ENCODE data around the gene PAX6. TPM values are rescaled to one million over a fixed set of nuclear protein-coding genes. Genes with fewer than 3 reads are reported as not detected.

Gene PAX6
- total RNA-seq, 2 donors from 2014 or later, result 5.4 to 6.8 TPM

- peaks cover 2% of the 10 kb centered on the region for H3K27me3 Mint-ChIP-seq (ENCODE audit: insufficient read depth)
- H3K9me3 Mint-ChIP-seq, result peaks cover 3% of the 10 kb centered on the region
- TF ChIP-seq, protein P1, sequence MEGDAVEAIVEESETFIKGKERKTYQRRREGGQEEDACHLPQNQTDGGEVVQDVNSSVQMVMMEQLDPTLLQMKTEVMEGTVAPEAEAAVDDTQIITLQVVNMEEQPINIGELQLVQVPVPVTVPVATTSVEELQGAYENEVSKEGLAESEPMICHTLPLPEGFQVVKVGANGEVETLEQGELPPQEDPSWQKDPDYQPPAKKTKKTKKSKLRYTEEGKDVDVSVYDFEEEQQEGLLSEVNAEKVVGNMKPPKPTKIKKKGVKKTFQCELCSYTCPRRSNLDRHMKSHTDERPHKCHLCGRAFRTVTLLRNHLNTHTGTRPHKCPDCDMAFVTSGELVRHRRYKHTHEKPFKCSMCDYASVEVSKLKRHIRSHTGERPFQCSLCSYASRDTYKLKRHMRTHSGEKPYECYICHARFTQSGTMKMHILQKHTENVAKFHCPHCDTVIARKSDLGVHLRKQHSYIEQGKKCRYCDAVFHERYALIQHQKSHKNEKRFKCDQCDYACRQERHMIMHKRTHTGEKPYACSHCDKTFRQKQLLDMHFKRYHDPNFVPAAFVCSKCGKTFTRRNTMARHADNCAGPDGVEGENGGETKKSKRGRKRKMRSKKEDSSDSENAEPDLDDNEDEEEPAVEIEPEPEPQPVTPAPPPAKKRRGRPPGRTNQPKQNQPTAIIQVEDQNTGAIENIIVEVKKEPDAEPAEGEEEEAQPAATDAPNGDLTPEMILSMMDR (conservative IDR thresholded peaks at IDR 0.05), result no peak
- no peaks in the 10 kb centered on the region for H3K36me3 ChIP-seq (ENCODE audit: control insufficient read depth, insufficient read depth, low read length)
- 84 to 90% methylated on average over 5 to 6 of the region's 6 CpGs for WGBS, 2 experiments (ENCODE audit: insufficient coverage in 1 of 2, insufficient read length in 1 of 2)
- no peak overlapping the region for H3K27ac ChIP-seq (ENCODE audit: low read depth, low read length)
- H3K4me1 Mint-ChIP-seq, result peaks cover 17% of the 10 kb centered on the region
- H3K36me3 Mint-ChIP-seq (ENCODE audit: low read depth), result peaks cover 3% of the 10 kb centered on the region
- no peak for DNase-seq
- no peak overlapping the region for H3K27ac Mint-ChIP-seq
- peaks cover 5% of the 10 kb centered on the region for H3K9me3 ChIP-seq (ENCODE audit: control insufficient read depth, low read length)
- H3K4me3 Mint-ChIP-seq, result no peak overlapping the region
- no peaks in the 10 kb centered on the region for H3K4me1 ChIP-seq (ENCODE audit: control insufficient read depth, insufficient read depth, low read length)
- H3K4me3 ChIP-seq (ENCODE audit: low read length), result no peak overlapping the region
- no peaks in the 10 kb centered on the region for H3K27me3 ChIP-seq (ENCODE audit: control insufficient read depth, insufficient read depth, low read length, poor library complexity, severe bottlenecking)
- no peak overlapping the region for H3K9ac ChIP-seq (ENCODE audit: extremely low read depth, low read length, poor library complexity, severe bottlenecking)
Observed at GRCh38 chr11:31779374-31779791, 31.7 kb downstream of the PAX6 start.

DNA sequence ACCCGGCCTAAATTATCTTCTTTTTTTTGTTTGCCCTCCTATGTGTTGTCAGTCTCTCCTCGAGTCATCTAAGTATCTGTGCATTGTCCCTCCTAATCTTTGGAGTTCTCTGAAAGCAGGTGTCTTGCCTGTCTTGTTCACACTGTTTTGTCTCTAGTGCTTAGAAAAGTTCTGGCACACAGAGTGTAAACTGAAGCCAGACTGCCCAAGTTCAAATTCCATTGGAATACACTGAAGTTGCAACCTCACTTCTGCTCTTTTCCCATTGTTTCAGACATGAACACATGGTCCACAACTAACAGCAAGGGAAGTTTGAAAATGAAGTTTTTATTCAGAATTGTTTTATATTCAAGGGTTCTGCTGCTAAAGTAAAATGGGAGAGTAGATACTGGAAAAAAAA, 38.7 kb downstream of the PAX6 start:
- peaks cover 1% of the 10 kb centered on the region for H3K36me3 Mint-ChIP-seq (ENCODE audit: low read depth)
- H3K27ac ChIP-seq (ENCODE audit: low read depth, low read length), result no peak overlapping the region
- no peaks in the 10 kb centered on the region for H3K36me3 ChIP-seq (ENCODE audit: control insufficient read depth, insufficient read depth, low read length)
- no peak overlapping the region for H3K4me3 Mint-ChIP-seq
- H3K27me3 Mint-ChIP-seq (ENCODE audit: insufficient read depth), result peaks cover under 1% of the 10 kb centered on the region
- TF ChIP-seq, protein P1 (conservative IDR thresholded peaks at IDR 0.05), result no peak
- peaks cover 13% of the 10 kb centered on the region for H3K4me1 Mint-ChIP-seq
- no peak overlapping the region for H3K4me3 ChIP-seq (ENCODE audit: low read length)
- no peaks in the 10 kb centered on the region for H3K4me1 ChIP-seq (ENCODE audit: control insufficient read depth, insufficient read depth, low read length)
- peaks cover 1% of the 10 kb centered on the region for H3K9me3 Mint-ChIP-seq
- no peaks in the 10 kb centered on the region for H3K27me3 ChIP-seq (ENCODE audit: control insufficient read depth, insufficient read depth, low read length, poor library complexity, severe bottlenecking)
- H3K9me3 ChIP-seq (ENCODE audit: control insufficient read depth, low read length), result peaks cover 4% of the 10 kb centered on the region
- DNase-seq, result no peak
- H3K27ac Mint-ChIP-seq, result no peak overlapping the region
- WGBS, 2 experiments (ENCODE audit: insufficient coverage in 1 of 2, insufficient read length in 1 of 2), result 84 to 100% methylated on average over 2 of the region's 2 CpGs
- no peak overlapping the region for H3K9ac ChIP-seq (ENCODE audit: extremely low read depth, low read length, poor library complexity, severe bottlenecking)

DNA sequence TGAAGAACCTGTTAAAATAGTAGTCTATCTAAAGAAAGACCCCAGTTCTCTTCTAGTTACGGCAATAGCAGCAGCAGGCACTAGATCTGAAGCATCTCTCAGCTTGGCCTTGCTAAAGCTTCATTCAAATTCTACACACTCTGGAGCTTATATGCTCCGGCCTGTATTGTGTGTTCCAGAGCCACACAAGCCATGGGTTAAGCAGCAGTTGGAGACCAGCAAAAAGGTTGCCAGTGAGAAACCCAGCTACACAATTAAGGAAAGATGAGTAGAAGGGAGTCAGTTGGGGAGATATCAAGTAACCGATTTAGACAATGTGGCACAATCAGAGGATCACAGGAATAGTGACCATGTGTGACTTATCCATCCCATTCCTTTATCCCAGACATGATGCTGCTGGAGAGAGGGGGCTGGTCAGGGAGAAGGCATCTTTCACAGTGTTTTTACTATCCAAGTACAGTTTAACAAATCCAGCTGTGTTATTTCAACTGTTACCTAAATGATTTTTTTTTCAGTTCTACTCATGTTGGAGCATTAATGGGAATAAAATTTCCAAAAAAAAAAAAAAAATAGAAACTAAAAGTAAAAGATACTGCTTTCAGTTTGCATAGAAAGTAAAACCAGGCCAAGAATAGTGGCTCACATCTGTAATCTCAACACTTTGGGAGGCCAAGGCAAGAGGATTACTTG, 41.0 kb downstream of the PAX6 start:
- Histone ChIP-seq H3K36me3 (ENCODE audit: control insufficient read depth, insufficient read depth, low read length) (no peaks in the 10 kb centered on the region), H3K4me3 (ENCODE audit: low read length) (no peak overlapping the region), H3K9me3 (ENCODE audit: control insufficient read depth, low read length) (no peaks in the 10 kb centered on the region), H3K4me1 (ENCODE audit: control insufficient read depth, insufficient read depth, low read length) (no peaks in the 10 kb centered on the region), H3K9ac (ENCODE audit: extremely low read depth, low read length, poor library complexity, severe bottlenecking) (no peak overlapping the region), H3K27me3 (ENCODE audit: control insufficient read depth, insufficient read depth, low read length, poor library complexity, severe bottlenecking) (no peaks in the 10 kb centered on the region), H3K27ac (ENCODE audit: low read depth, low read length) (no peak overlapping the region)
- peaks cover 13% of the 10 kb centered on the region for H3K4me1 Mint-ChIP-seq
- H3K4me3 Mint-ChIP-seq, result no peak overlapping the region
- H3K27ac Mint-ChIP-seq, result no peak overlapping the region
- WGBS, 2 experiments (ENCODE audit: insufficient coverage in 1 of 2, insufficient read length in 1 of 2), result 96 to 100% methylated on average over 1 to 3 of the region's 3 CpGs
- no peak for DNase-seq
- no peaks in the 10 kb centered on the region for H3K36me3 Mint-ChIP-seq (ENCODE audit: low read depth)
- H3K9me3 Mint-ChIP-seq, result no peaks in the 10 kb centered on the region
- TF ChIP-seq, protein P1 (conservative IDR thresholded peaks at IDR 0.05), result no peak
- no peaks in the 10 kb centered on the region for H3K27me3 Mint-ChIP-seq (ENCODE audit: insufficient read depth)

Data from endodermal cell (in vitro differentiated cells).